ENCODE data around the gene ALG9. TPM values are rescaled to one million over a fixed set of nuclear protein-coding genes. Genes with fewer than 3 reads are reported as not detected.
"Not testable (repeated sequence)": the region's sequence is repeated elsewhere in the genome, so short reads cannot be mapped to it uniquely, and the experiment has no call there.

The ALG9 gene
- polyA plus RNA-seq, 12 donors = 18.9 to 38.9 (median 32.4) TPM; not detected in 1

GRCh38 chr11:111798279-111798678, 73.1 kb downstream of the ALG9 start:
- DNase-seq = no peak

DNA sequence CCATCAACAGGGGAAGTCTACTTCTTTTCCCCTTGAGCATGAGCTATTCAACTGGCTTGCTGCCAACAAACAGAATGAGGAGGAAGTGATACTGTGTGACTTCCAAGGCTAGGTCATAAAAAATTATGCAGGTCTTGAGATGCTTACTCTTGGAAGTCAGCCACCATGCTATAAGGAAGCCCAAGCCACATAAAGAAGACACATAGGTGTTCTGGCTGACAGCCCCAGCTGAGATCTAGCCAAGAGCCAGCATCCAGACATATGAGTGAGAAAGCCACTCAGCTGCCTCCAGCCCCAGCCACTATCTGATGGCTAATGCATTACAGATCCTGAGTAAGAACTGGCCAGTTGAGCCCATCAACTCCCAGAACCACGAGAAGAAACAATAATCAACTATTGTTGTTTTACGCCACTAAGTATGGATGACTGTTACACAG, 74.2 kb downstream of the ALG9 start:
- DNase-seq = no peak

DNA sequence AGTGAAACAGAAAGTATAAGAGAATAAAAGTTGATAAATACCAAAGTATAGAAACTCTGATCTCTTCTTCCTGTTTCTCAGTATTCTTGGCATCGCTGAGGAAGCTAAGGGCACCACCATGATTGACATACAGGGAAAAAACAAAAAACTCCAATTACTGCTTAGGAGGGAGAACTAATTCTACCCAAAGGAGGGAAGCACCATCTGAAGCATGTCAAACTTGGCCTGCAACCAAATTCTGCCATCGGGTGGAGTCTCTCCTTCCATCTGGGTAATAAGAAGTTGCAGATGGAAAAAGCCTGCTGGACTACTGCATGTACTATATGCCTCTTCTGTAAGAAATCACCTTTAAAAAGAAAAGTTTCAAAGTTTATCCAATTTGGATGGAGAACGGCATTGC, 74.7 kb downstream of the ALG9 start:
- no peak for DNase-seq

- DNase-seq = no peak
Measured at GRCh38 chr11:111795334-111795985, 75.9 kb downstream of the ALG9 start.

GRCh38 chr11:111793863-111794262, 77.5 kb downstream of the ALG9 start:
- DNase-seq = no peak

DNA sequence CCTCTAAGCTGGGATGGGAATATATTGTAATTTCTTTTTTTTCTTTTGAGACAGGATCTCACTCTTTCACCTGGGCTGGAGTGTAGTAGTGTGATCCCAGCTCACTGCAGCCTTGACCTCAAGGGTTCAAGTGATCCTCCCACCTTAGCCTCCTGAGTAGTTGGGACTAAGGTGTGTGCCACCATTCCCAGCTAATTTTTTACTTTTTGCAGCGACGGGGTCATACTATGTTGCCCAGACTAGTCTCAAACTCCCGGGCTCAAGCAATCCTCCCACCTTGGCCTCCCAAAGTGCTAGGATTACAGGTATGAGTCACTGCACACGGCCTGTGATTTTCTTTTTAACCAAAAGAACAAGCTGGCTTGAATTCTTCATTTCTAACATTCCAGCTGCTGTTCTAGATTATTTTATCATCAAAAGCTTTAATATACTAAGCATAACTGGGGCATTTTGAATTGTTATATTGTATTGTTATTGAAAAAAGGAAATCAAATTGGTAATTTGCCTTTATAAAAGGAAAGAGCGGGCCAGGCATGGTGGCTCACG, 78.4 kb downstream of the ALG9 start:
- DNase-seq = no peak

DNA sequence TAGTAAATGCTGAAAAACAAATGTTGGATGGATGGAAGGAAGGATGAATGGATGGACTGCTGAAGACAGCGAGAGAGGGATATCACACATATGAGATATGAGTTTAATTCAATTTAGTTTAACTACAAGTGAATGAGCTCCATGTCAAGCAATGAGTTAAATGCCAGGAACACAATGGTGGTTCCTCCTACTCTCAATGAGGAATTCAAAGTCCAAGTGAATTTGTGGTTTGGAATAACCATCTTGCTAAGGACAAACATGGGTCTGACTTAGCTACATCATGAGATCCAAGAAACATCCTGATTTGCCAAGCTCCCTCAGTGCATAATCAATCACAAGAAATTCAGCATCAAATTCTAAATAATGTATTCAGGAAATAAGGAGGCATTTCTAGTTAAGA, 79.1 kb downstream of the ALG9 start:
- no peak for DNase-seq

DNA sequence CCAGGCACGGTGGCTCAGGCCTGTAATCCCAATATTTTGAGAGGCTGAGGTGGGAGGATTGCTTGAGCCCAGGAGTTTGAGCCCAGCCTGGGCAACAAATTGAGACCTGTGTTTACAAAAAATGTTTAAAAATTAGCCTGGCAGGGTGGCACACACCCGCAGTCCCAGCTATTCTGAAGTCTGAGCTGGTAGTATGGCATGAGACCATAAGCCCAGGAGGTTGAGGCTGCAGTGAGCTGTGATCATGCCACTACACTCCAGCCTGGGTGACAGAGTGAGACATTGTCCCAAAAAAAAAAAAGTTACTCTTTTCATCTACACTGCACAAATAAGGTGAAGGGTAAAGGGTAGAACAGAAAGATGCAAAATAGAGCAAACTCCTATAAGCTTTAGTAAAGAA, 82.9 kb downstream of the ALG9 start:
- DNase-seq = no peak

DNA sequence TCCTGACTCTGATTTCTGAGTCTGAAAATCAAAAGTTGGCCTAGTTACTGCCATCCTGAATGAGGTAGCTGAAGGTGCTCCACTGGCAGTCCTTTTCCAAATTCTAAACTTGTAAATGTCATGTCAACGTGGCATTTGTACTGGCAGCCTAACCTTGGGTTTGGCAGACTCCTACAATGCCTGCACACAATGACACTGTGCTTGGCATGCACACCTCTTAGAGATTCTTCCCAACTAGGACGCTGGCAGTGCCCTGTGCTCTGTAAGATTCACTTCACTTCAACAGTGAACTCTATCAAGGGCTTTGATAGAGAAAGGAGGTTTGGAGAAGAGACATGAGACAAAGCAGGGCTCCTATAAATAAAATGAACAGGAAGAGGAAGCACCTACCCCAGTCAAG, 83.3 kb downstream of the ALG9 start:
- DNase-seq = no peak

DNA sequence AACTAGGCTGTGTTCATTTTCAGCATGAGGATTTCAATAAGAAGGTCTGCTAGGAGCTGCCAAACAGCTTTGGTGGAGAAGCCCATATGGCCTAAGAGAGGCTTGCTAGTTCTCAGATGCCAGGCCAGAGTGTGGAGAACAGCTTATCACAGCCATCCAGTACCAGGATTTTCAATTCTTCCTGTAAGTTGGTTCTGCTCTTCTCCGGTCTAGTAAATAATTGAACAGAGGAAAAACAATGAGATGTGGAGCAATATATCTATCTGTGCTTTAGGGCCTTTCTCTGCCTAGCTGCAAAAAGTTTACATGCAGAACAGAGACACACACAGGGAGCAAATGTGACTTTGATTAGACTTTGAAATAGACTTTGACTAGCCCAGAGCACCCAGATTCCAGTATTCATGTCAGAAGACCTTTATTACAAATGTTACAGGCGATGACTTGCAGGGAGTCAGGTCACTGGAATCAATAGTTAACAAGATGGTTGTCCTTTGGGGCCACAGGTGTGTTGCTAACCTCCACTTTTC, 85.4 kb downstream of the ALG9 start:
- DNase-seq = no peak

- DNase-seq = no peak
Measured at GRCh38 chr11:111785076-111785475, 86.3 kb downstream of the ALG9 start.

- DNase-seq = not testable (repeated sequence)
Measured at GRCh38 chr11:111784311-111784710, 87.1 kb downstream of the ALG9 start.

GRCh38 chr11:111782109-111782741, 89.2 kb downstream of the ALG9 start:
- no peak for DNase-seq

DNA sequence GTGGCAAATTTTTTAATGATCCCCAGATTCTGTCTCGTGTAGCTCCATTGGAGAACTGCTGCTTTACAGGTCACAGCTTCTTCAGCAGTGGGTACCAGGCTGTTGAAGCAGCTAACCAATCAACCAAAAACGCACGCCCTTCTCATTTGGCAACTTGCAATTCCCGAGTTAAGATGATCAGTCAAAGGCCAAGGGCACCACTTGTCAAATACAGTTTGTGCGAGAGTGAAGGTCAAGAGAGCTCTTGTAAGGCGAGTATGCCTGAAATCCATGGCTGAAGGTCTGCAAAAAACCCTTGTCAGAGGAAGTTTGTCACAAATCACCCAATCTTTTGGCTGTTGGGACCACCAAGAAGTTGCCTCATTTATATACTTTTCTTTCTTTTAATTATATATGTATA, 92.3 kb downstream of the ALG9 start:
- DNase-seq = no peak

DNA sequence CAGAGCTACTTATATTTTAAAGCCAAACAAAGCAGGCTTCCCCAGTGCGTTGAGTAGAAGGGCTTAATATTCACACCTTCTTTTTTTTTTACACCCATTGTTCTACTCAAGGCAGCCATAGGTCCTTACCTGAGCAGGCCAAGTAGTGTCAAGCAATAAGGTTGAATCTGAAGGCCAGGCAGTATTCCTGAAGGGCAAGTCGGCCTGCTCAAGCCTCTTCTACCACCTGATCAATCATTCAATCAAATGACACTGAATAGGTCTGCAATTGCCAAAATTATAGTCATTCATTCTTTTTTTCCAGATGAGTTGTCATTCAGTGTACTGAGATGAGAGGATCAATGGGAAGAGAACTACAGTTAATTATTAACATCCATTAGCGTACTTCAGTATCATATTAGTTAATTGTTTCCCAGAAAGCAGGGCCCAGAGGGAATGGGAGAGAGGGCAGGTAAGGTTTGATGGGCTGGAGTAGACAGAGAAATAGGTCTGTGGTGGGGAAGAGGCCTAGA, 93.3 kb downstream of the ALG9 start:
- no peak for DNase-seq

DNA sequence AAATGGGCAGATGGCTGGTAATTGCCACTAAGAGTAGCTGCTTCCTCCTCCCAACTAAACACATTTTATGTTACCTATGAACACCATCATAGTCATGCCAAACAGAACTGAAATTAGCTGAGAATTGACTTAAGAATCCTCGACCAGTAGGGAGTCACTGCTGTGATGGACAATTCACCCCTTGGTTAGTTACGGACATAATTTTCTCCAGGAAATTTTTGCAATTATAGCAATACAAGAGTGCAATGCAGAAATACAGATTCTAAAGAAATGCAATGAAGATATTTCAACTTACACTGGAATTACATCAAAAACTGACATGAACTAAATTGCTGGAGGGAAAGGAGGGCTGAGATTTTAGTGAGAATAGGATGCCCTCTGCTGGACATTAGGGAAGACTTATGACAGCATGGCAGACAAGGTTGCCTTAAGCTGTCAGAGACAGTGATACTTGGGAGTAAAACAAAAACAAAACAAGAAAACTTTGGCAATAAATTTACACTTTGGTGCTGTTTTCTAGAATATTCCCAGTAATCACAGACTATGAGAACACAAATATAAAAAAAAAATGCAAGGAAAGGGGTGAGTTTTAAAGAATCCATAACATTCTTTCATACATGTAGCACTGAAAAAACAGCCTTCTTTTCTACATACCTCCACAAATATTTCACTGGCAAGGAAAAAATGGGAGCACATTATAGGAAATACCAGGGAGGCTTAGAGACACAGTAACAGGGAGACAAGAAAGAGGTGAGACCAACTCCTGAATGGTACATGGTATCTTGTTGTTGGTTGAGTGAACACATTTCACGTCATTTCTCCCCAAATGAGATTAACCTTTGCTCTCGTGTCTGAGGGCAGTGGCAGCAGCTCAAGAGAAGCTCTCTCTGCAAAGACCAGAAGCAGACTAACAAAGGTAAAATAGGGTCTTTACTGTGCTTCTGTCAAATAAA, 94.0 kb downstream of the ALG9 start:
- peak; percentile 80 for DNase-seq

DNA sequence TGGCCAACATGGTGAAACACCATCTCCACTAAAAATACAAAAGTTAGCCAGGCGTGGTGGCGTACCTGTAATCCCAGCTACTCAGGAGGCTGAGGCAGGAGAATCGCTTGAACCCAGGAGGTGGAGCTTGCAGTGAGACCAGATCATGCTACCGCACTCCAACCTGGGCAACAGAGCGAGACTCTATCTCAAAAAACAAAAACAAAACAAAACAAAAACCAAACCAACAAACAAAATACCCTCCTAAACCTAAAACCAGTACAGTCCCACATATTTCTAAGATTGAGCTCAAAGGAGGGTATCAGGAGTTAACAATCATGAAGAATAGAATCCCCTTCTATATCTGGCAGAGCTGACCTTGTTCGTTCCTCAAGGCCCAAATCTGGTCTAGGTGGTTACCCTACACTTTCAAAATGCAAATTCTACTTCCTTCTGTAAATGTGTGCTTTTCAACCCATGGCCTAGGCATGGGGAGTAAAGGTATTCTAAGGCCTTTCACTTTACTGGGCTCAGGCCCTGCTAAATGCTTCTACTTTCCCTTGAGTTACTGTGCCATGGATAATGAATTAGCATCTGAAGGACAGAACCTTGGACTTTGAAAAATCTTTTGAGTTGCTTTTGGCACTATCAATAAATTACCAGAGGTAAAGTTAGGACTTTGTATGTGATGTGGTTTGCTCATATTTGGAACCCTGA, 94.8 kb downstream of the ALG9 start:
- no peak for DNase-seq

- DNase-seq = peak; percentile 46
Measured at GRCh38 chr11:111774955-111775710, 96.2 kb downstream of the ALG9 start.

GRCh38 chr11:111772535-111772934, 98.8 kb downstream of the ALG9 start:
- no peak for DNase-seq

DNA sequence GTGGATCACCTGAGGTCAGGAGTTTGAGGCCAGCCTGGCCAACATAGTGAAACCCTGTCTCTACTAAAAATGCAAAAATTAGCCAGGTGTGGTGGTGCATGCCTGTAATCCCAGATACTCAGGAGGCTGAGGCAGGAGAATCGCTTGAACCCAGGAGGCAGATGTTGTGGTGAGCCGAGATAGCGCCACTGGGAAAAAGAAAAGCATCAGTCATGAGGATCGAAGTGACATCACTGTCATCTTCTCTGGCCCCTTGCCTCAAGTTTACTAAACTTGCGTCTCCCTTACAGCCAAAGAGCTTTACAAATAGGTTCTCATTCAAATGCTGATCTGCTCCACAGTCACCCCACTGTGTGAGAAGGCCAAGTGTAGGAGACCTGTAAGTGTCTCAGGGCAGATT, 100.2 kb downstream of the ALG9 start:
- DNase-seq = not testable (repeated sequence)
